Smooth muscle cell (in vitro differentiated cells): ENCODE results near the gene COL1A1. TPM values are rescaled to one million over a fixed set of nuclear protein-coding genes. Genes with fewer than 3 reads are reported as not detected.
A peak's percentile ranks its signal among the peaks of the same experiment; 100 is the strongest.

Experiments used
- DNase-seq: peaks from one replicate; lab custom pipeline; 2025; ENCODE audit not compliant: unreplicated experiment; lab: John Stamatoyannopoulos, UW
- H2AFZ ChIP-seq: fragments of 200-600 bp; sonication (generic); 2 replicates; pipeline ENCODE4 v1.6.0; 2016; ENCODE audit warnings: antibody characterized with exemption, low read depth, mild to moderate bottlenecking
- H3F3A ChIP-seq: fragments of 200-600 bp; sonication (generic); 2 replicates; pipeline ENCODE4 v1.6.0; 2017; ENCODE audit warnings: antibody characterized with exemption, low read depth
- H3K27ac ChIP-seq: fragments of 200-600 bp; sonication (generic); 2 replicates; pipeline ENCODE4 v1.5.1; 2016; ENCODE audit warnings: low read depth, mild to moderate bottlenecking
- H3K27me3 ChIP-seq: fragments of 200-600 bp; sonication (generic); 2 replicates; pipeline ENCODE4 v1.6.1; 2016; ENCODE audit warnings: low read depth, mild to moderate bottlenecking
- H3K36me3 ChIP-seq: fragments of 200-600 bp; sonication (generic); 2 replicates; pipeline ENCODE4 v1.5.1; 2016; ENCODE audit warnings: low read depth
- H3K4me1 ChIP-seq: fragments of 200-600 bp; sonication (generic); 2 replicates; pipeline ENCODE4 v1.5.1; 2016; ENCODE audit warnings: low read depth
- H3K4me2 ChIP-seq: fragments of 200-600 bp; sonication (generic); 2 replicates; pipeline ENCODE4 v1.6.0; 2016; ENCODE audit warnings: mild to moderate bottlenecking
- H3K4me3 ChIP-seq: fragments of 200-600 bp; sonication (generic); 2 replicates; pipeline ENCODE4 v1.5.1; 2016; ENCODE audit warnings: mild to moderate bottlenecking
- H3K79me2 ChIP-seq: fragments of 200-600 bp; sonication (generic); 2 replicates; pipeline ENCODE4 v1.6.0; 2016; ENCODE audit warnings: low read depth, mild to moderate bottlenecking
- H3K9ac ChIP-seq: fragments of 200-600 bp; sonication (generic); 2 replicates; pipeline ENCODE4 v1.6.0; 2016; ENCODE audit warnings: low read depth
- H3K9me3 ChIP-seq: fragments of 200-600 bp; sonication (generic); replicated peaks from 2 replicates; pipeline ENCODE4 v1.5.1; 2016; ENCODE audit warnings: low read depth
- H4K20me1 ChIP-seq: fragments of 200-600 bp; sonication (generic); 2 replicates; pipeline ENCODE4 v1.6.0; 2016; ENCODE audit warnings: low read depth
- WGBS: methylation state at CpG from one replicate; pipeline ENCODE4 v1.1.7; 2016; ENCODE audit warnings: low lambda C conversion rate; 5-methylcytosine and 5-hydroxymethylcytosine counted together
- polyA plus RNA-seq: library from polyadenylated mRNA; unstranded; fragments of >200 nt; fragmentation: Nextera tagmentation; extraction: Ambion mirVana; gene quantifications from 2 replicates; pipeline ENCODE4 v1.2.1, GENCODE V29; 2016
- total RNA-seq: library from RNA; depleted of rRNA; stranded (reverse); fragments of >200 nt; gene quantifications from 2 replicates; pipeline ENCODE4 v1.2.3, GENCODE V29; 2014
- TF ChIP-seq, protein P1 (sequence below): fragments of 200-600 bp; sonication (generic); IDR thresholded peaks from 2 replicates; pipeline ENCODE4 v1.5.1; 2017; ENCODE audit warnings: borderline replicate concordance, mild to moderate bottlenecking, antibody characterized with exemption; ENCODE audit not compliant: insufficient read depth, poor library complexity, severe bottlenecking

The COL1A1 gene
- total and polyA plus RNA-seq, 2 experiments from 2014 or later, result 4,141 to 25,649 TPM

DNA sequence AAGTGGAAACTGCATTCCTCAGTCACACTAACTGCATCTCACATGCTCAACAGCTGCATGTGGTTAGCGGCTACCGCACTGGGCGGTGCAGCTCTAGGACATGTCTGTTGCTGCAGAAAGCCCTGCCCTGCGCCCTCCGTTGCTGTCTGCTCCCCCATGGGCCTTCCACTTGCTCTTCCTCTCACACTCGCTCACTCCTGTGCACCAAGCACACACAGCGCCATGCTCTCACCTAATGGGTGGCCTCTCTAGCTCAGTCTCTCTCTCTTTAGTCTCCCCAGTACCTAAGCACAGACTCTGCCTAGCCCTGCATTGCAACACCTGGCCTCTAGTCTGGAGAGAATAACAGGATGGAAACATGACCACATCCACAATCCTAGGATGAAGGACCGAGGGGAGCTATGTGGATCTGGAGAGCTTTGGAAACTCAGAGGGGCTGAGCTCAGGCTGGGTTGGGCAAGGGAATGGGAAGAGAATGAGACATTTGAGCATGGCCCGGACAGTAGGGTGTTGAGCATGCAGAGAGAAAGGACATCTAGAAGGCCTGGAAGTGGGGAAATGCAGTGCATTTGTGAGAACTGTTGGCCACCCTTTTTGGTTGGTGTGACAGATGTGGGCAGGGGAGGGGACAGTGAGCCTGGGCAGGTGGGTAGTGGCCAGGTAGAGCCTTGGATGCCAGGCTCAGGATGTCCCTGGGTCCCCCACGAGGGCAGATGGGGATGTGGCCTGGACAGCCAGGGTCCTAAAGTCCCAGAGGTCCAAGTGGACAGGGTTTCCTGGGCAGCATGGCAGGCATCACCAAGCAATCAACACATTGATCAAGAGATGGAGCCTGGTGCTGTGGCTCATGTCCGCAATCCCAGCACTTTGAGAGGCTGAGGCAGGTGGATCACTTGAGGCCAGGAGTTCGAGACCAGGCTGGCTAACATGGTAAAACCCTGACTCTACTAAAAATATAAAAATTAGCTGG is 19.6 kb downstream of the COL1A1 start:
- peaks cover 48% of the 10 kb centered on the region for H3F3A ChIP-seq
- H3K4me3 ChIP-seq, result no peak overlapping the region
- no peak overlapping the region for H2AFZ ChIP-seq
- H3K9ac ChIP-seq, result no peak overlapping the region
- no peaks in the 10 kb centered on the region for H3K79me2 ChIP-seq
- H3K36me3 ChIP-seq, result no peaks in the 10 kb centered on the region
- H3K27me3 ChIP-seq, result no peaks in the 10 kb centered on the region
- H3K27ac ChIP-seq, result peak overlapping the region; percentile 84
- no peak overlapping the region for H3K4me2 ChIP-seq
- DNase-seq, result no peak
- TF ChIP-seq, protein P1, sequence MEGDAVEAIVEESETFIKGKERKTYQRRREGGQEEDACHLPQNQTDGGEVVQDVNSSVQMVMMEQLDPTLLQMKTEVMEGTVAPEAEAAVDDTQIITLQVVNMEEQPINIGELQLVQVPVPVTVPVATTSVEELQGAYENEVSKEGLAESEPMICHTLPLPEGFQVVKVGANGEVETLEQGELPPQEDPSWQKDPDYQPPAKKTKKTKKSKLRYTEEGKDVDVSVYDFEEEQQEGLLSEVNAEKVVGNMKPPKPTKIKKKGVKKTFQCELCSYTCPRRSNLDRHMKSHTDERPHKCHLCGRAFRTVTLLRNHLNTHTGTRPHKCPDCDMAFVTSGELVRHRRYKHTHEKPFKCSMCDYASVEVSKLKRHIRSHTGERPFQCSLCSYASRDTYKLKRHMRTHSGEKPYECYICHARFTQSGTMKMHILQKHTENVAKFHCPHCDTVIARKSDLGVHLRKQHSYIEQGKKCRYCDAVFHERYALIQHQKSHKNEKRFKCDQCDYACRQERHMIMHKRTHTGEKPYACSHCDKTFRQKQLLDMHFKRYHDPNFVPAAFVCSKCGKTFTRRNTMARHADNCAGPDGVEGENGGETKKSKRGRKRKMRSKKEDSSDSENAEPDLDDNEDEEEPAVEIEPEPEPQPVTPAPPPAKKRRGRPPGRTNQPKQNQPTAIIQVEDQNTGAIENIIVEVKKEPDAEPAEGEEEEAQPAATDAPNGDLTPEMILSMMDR, result no peak
- no peaks in the 10 kb centered on the region for H3K9me3 ChIP-seq
- 61% methylated on average over 12 of the region's 12 CpGs for WGBS
- peaks cover 66% of the 10 kb centered on the region for H4K20me1 ChIP-seq
- peaks cover 22% of the 10 kb centered on the region for H3K4me1 ChIP-seq

DNA sequence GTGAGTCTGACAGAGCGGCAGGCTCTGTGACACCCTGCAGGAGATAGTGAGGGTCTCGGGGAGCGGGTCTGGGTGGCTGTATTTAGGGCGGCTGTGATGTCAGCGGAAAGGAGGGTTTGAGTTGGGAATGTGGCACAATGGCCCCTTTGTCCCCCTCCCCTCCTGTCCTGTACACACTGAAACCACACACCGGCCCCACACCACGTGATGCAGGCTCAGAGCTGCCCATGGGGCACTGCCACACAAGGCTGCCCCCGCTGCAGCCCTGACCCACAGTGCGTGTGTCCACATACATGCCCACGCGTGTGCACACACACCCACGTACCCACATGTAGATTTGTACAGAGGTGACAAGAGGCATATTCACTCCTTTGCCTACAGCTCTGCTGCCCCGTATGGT is 20.3 kb downstream of the COL1A1 start:
- TF ChIP-seq, protein P1, result no peak
- Histone ChIP-seq H3K9me3 (no peaks in the 10 kb centered on the region), H3K4me3 (no peak overlapping the region), H3K4me1 (peaks cover 22% of the 10 kb centered on the region), H3K27me3 (no peaks in the 10 kb centered on the region), H3K36me3 (no peaks in the 10 kb centered on the region), H3K9ac (no peak overlapping the region), H3K79me2 (no peaks in the 10 kb centered on the region), H3K4me2 (no peak overlapping the region), H3F3A (peaks cover 48% of the 10 kb centered on the region), H3K27ac (peak overlapping the region; percentile 84), H4K20me1 (peaks cover 58% of the 10 kb centered on the region), H2AFZ (no peak overlapping the region)
- DNase-seq, result no peak
- WGBS, result 83% methylated on average over 13 of the region's 13 CpGs

- no peaks in the 10 kb centered on the region for H3K9me3 ChIP-seq
- H3F3A ChIP-seq, result peaks cover 53% of the 10 kb centered on the region
- H2AFZ ChIP-seq, result no peak overlapping the region
- H4K20me1 ChIP-seq, result peaks cover 53% of the 10 kb centered on the region
- H3K9ac ChIP-seq, result no peak overlapping the region
- no peak overlapping the region for H3K4me3 ChIP-seq
- 65% methylated on average over 12 of the region's 12 CpGs for WGBS
- peaks cover 22% of the 10 kb centered on the region for H3K4me1 ChIP-seq
- peak overlapping the region; percentile 84 for H3K27ac ChIP-seq
- H3K79me2 ChIP-seq, result no peaks in the 10 kb centered on the region
- no peaks in the 10 kb centered on the region for H3K36me3 ChIP-seq
- TF ChIP-seq, protein P1, result no peak
- no peak for DNase-seq
- H3K27me3 ChIP-seq, result no peaks in the 10 kb centered on the region
- no peak overlapping the region for H3K4me2 ChIP-seq
These were observed 20.8 kb downstream of the COL1A1 start for GRCh38 chr17:50180620-50181019.
